Parathyroid adenoma (tissue), 2 donors: ENCODE data around the gene WDR91.

Source experiments
- H2AFZ ChIP-seq: fragments of 300-600 bp; sonication (generic); one replicate; pipeline ENCODE4 v1.7.0; 2017; ENCODE audit warnings: antibody characterized with exemption, mild to moderate bottlenecking
- H3K27ac ChIP-seq: fragments of 300-600 bp; sonication (generic); one replicate; pipeline ENCODE4 v1.7.0; 2017
- H3K27me3 ChIP-seq: fragments of 300-600 bp; sonication (generic); one replicate; pipeline ENCODE4 v1.7.0; 2017; ENCODE audit warnings: low read length; ENCODE audit not compliant: control insufficient read depth, insufficient read depth
- H3K36me3 ChIP-seq: fragments of 300-600 bp; sonication (generic); one replicate; pipeline ENCODE4 v1.7.0; 2017; ENCODE audit warnings: low read length; ENCODE audit not compliant: control insufficient read depth, insufficient read depth
- H3K4me1 ChIP-seq: fragments of 300-600 bp; sonication (generic); one replicate; pipeline ENCODE4 v1.7.0; 2017; ENCODE audit warnings: control low read depth
- H3K4me2 ChIP-seq: fragments of 300-600 bp; sonication (generic); one replicate; pipeline ENCODE4 v1.7.0; 2017; ENCODE audit warnings: low read length
- H3K4me3 ChIP-seq: fragments of 300-600 bp; sonication (generic); one replicate; pipeline ENCODE4 v1.7.0; 2017; ENCODE audit warnings: low read depth, low read length
- H3K79me2 ChIP-seq: fragments of 300-600 bp; sonication (generic); one replicate; pipeline ENCODE4 v1.7.0; 2017; ENCODE audit warnings: control low read depth
- H3K9ac ChIP-seq: fragments of 300-600 bp; sonication (generic); one replicate; pipeline ENCODE4 v1.7.0; 2017; ENCODE audit warnings: mild to moderate bottlenecking
- H3K9me3 ChIP-seq: fragments of 300-600 bp; sonication (generic); one replicate; pipeline ENCODE4 v1.7.0; 2017; ENCODE audit warnings: low read length; ENCODE audit not compliant: control insufficient read depth
- TF ChIP-seq, protein P1 (sequence below): fragments of 300-600 bp; sonication (generic); IDR thresholded peaks from one replicate; pipeline ENCODE4 v1.7.0; 2017; ENCODE audit warnings: antibody characterized with exemption, mild to moderate bottlenecking
- donor health status: primary hyperparathyroidism.

Gene WDR91

DNA sequence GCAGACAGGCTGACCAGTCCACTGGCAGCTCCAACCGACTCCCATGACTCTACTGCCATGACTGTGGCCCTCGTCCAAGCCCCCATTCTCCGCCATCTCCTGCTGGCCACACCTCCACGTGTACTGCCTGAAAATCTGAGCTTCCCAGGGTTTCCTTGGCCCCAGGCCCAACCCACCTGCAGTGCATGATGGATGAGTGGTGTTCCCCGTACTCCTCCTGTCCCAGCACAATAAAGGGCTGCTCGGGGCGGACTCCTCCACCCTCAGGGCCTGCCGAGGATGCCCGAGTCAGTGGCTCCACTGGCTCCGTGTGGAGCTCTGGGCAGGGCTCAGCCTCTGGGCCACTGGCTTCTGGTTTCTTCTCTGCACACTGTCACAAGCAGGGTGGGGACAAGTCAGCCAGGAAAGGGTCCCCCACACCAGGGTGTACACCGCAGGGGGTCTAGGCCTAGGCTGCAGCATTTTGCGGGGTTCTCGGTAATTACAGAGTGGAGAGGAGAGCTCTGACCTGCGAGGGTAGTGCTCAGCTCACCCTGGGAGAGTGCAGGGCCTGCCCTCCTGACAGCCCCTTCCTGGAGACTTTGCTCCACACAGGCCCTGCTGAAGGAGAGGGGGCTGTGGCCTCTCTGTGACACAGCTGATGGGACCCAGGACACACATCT lies 15.2 kb downstream of the WDR91 start:
- no peak overlapping the region for H3K4me2 ChIP-seq
- no peak overlapping the region for H3K9ac ChIP-seq
- H3K27me3 ChIP-seq = no peaks in the 10 kb centered on the region
- H3K79me2 ChIP-seq = no peaks in the 10 kb centered on the region
- no peak overlapping the region for H3K4me3 ChIP-seq
- TF ChIP-seq, protein P1, sequence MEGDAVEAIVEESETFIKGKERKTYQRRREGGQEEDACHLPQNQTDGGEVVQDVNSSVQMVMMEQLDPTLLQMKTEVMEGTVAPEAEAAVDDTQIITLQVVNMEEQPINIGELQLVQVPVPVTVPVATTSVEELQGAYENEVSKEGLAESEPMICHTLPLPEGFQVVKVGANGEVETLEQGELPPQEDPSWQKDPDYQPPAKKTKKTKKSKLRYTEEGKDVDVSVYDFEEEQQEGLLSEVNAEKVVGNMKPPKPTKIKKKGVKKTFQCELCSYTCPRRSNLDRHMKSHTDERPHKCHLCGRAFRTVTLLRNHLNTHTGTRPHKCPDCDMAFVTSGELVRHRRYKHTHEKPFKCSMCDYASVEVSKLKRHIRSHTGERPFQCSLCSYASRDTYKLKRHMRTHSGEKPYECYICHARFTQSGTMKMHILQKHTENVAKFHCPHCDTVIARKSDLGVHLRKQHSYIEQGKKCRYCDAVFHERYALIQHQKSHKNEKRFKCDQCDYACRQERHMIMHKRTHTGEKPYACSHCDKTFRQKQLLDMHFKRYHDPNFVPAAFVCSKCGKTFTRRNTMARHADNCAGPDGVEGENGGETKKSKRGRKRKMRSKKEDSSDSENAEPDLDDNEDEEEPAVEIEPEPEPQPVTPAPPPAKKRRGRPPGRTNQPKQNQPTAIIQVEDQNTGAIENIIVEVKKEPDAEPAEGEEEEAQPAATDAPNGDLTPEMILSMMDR = no peak
- peaks cover 4% of the 10 kb centered on the region for H3K4me1 ChIP-seq
- H2AFZ ChIP-seq = no peak overlapping the region
- no peaks in the 10 kb centered on the region for H3K9me3 ChIP-seq
- H3K27ac ChIP-seq = no peak overlapping the region
- no peaks in the 10 kb centered on the region for H3K36me3 ChIP-seq

DNA sequence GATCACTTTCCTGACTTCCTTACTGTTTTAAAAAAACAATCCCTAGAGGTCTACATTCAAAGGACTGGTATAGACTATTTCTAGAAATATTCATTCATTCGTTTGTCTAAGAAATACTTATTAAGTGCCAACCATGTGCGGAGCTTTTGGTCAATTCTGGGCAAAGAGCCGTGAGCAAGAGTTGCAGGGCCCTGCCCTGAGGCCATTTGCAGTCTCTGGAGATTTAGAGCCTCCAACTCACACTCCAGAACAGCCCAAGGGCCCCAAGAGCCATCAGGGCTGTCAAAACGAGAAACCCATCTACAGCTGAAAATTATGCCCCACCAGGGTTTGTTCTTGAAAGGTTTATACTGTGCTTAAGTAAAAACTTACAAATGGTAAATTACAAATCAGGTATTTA lies 16.2 kb downstream of the WDR91 start:
- no peak overlapping the region for H3K9ac ChIP-seq
- H3K4me2 ChIP-seq = no peak overlapping the region
- H3K27me3 ChIP-seq = no peaks in the 10 kb centered on the region
- no peak overlapping the region for H3K27ac ChIP-seq
- H3K4me1 ChIP-seq = no peaks in the 10 kb centered on the region
- no peaks in the 10 kb centered on the region for H3K36me3 ChIP-seq
- H2AFZ ChIP-seq = no peak overlapping the region
- H3K79me2 ChIP-seq = no peaks in the 10 kb centered on the region
- H3K4me3 ChIP-seq = no peak overlapping the region
- TF ChIP-seq, protein P1 = no peak
- H3K9me3 ChIP-seq = no peaks in the 10 kb centered on the region

DNA sequence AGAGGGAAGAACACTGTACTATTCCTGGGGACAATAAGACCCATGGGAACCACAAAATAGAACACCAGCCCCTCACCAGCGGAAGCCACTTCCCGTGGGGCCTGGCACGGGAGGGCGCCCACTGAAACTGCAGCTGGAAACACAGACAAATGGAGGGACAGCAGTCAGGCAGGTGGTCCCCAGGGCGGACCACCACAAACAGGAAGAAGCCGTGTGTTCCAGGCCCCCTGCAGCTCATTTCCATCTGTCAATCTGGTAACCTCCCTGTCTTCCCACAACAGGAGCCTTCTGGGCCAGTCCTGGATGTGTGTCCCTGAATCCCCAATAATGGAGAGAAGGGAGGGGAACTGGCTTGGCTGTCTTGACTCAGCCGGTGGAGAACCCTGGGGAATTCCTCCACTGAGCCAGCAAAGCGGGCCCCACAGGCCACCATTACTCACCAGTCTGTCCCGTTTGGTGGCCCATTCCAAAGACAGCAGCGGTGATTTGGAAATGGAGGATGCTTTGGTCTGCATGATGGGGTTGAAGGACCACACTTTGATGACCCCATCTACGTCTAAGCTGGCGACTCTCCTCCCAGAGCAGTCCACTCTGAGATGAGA lies 16.7 kb downstream of the WDR91 start:
- H3K9ac ChIP-seq = no peak overlapping the region
- no peaks in the 10 kb centered on the region for H3K9me3 ChIP-seq
- H3K4me1 ChIP-seq = no peaks in the 10 kb centered on the region
- no peak overlapping the region for H3K4me3 ChIP-seq
- no peak overlapping the region for H2AFZ ChIP-seq
- no peak overlapping the region for H3K27ac ChIP-seq
- H3K36me3 ChIP-seq = no peaks in the 10 kb centered on the region
- TF ChIP-seq, protein P1 = no peak
- H3K27me3 ChIP-seq = no peaks in the 10 kb centered on the region
- H3K79me2 ChIP-seq = no peaks in the 10 kb centered on the region
- H3K4me2 ChIP-seq = no peak overlapping the region

DNA sequence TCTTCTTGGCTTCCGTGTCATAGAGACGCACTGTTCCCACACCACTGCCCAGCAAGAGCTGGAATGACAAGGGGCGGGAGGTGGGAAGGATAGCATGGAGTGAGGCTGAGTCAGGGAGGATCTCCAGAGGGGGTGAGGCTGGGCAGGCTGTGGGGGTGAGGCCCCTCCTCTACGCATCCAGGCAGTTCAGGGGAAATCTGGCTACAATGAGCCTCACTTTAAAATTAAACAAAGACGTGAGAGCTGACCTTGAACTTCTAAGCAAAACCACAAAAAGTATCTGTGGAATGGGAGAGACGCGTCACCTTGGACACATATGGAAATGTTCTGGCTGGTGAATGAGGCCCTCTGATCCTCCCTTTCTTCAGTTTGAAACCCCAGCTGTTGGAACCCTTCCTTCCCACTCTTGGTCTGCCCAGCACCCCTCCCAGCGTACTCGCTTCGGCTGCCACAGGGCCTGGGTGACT lies 17.7 kb downstream of the WDR91 start:
- Histone ChIP-seq H3K4me2 (no peak overlapping the region), H3K9ac (no peak overlapping the region), H3K27me3 (no peaks in the 10 kb centered on the region), H3K4me1 (no peaks in the 10 kb centered on the region), H3K27ac (no peak overlapping the region), H3K9me3 (no peaks in the 10 kb centered on the region), H2AFZ (no peak overlapping the region), H3K36me3 (no peaks in the 10 kb centered on the region), H3K4me3 (no peak overlapping the region), H3K79me2 (no peaks in the 10 kb centered on the region)
- TF ChIP-seq, protein P1 = no peak
